Epithelial cell of esophagus (primary cell): ENCODE data around the gene PAK1IP1.
A peak's percentile ranks its signal among the peaks of the same experiment; 100 is the strongest.
"Not testable (repeated sequence)": the region's sequence is repeated elsewhere in the genome, so short reads cannot be mapped to it uniquely, and the experiment has no call there.

Experiments
- DNase-seq: peaks from one replicate; pipeline ENCODE4 v3.0.0; 2010; ENCODE audit warnings: low read depth
- H3K4me3 ChIP-seq: 2 replicates; pipeline ENCODE4 v1.5.1; 2011; ENCODE audit warnings: mild to moderate bottlenecking, low read length, control low read depth
- CTCF ChIP-seq: IDR thresholded peaks from 2 replicates; pipeline ENCODE4 v1.5.1; 2011; ENCODE audit warnings: low read depth, mild to moderate bottlenecking, low read length, control low read depth, inconsistent platforms; ENCODE audit not compliant: insufficient read depth; ENCODE audit errors: missing control alignments

PAK1IP1 gene

GRCh38 chr6:10695086-10695657 is 400 bp downstream of the PAK1IP1 start:
- peak; percentile 15 for DNase-seq
- TF ChIP-seq CTCF, result no peak
- peak overlapping the region; percentile 88 for H3K4me3 ChIP-seq

DNA sequence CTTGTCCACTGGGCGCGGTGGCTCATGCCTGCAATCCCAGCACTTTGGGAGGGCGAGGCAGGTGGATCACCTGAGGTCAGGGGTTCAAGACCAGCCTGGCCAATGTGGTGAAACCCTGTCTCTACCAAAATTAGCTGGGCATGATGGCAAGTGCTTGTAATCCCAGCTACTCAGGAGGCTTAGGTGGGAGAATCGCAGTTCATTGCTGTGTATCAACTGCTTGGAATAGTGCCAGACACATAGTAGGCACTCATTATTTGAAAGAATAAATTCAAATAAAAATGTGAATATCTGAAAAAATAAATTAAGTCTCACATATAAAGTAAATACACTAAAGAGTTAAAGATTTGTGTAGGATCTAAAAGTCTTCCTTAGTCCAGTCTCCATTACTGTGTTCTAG is 1.9 kb downstream of the PAK1IP1 start:
- TF ChIP-seq CTCF, result no peak
- H3K4me3 ChIP-seq, result no peak overlapping the region
- no peak for DNase-seq

- no peak overlapping the region for H3K4me3 ChIP-seq
- no peak for DNase-seq
- no peak for TF ChIP-seq CTCF
These were observed 19.2 kb downstream of the PAK1IP1 start for GRCh38 chr6:10713962-10714361.

DNA sequence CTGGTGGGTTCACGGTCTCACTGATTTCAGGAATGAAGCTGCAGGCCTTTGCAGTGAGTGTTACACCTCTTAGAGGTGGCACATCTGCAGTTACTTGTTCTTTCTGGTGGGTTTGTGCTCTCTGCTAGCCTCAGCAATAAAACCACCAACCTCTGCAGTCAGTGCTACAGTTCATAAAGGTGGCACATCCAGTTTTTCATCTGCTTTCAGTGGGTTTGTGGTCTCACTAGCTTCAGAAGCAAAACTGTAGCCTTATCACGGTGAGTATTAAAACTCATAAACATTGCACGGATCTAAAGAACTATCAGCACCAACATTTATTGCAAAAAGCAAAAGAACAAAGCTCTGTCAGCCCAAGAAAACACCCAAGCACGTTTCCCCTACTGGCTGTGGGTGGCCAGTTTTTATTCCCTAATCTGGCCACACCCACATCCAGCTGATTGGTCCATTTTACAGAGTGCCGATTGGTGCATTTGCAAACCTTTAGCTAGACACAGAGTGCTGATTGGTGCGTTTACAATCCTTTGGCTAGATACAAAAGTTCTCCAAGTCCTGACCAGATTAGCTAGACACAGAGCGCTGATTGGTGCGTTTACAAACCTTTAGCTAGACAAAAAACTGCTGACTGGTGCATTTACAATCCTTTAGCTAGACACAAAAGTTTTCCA is 24.7 kb downstream of the PAK1IP1 start:
- no peak for TF ChIP-seq CTCF
- peak overlapping the region; percentile 54 for H3K4me3 ChIP-seq
- DNase-seq, result no peak

DNA sequence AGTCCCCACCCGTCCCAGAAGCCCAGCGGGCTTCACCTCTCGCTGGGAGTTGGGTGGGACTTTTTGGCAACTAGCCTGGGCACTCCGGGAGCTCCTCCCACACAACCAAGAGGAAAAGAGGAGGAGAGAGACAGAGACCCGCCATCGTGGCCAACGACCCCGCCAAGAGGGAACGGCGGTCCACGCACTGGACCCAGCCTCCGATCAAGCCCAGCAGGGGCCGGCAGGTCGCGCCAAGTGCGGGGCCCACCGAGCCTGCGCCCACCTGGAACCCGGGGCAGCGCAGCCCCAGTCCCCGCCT is 25.1 kb downstream of the PAK1IP1 start:
- no peak for TF ChIP-seq CTCF
- peak overlapping the region; percentile 54 for H3K4me3 ChIP-seq
- no peak for DNase-seq

GRCh38 chr6:10720265-10720959 is 25.6 kb downstream of the PAK1IP1 start:
- H3K4me3 ChIP-seq, result peak overlapping the region; percentile 54
- DNase-seq, result peak; percentile 39
- TF ChIP-seq CTCF, result no peak

DNA sequence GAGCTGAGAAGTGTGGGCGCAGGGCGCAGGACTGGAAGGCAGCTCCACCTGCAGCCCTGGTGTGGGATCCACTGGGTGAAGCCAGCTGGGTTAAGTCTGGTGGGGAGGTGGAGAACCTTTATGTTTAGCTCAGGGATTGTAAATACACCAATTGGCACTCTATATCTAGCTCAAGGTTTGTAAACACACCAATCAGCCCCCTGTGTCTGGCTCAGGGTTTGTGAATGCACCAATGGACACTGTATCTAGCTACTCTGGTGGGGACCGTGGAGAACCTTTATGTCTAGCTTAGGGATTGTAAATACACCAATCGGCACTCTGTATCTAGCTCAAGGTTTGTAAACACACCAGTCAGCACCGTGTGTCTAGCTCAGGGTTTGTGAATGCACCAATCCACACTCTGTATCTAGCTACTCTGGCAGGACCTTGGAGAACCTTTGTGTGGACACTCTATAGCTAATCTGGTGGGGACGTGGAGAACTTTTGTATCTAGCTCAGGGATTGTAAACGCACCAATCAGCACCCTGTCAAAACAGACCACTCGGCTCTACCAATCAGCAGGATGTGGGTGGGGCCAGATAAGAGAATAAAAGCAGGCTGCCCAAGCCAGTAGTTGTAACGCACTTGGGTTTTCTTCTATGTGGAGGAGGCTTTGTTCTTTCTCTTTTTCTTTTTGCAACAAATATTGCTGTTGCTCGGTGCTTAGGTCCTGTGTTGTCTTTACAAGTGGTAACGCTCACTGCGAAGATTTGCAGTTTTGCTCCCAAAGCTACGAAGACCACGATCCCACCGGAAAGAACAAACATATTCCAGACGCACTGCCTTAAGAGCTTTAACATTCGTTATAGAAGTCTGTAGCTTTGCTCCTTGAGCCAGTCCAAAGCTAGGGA is 26.4 kb downstream of the PAK1IP1 start:
- H3K4me3 ChIP-seq, result peak overlapping the region; percentile 54
- DNase-seq, result not testable (repeated sequence)
